ENCODE measurements around the gene TBC1D16. TPM values are rescaled to one million over a fixed set of nuclear protein-coding genes. Genes with fewer than 3 reads are reported as not detected.

TBC1D16 gene
- total RNA-seq, 1 donor from 2014 or later, result 14.0 TPM

- ATAC-seq (ENCODE audit: poor library complexity) (no peak), DNase-seq (no peak)
- intact Hi-C loops (cut with DNase I), result no loop called here
Observed at GRCh38 chr17:79949656-79950209, 85.9 kb downstream of the TBC1D16 start.

GRCh38 chr17:79948945-79949655 lies 86.6 kb downstream of the TBC1D16 start:
- intact Hi-C loops (cut with DNase I), result no loop called here
- ATAC-seq (ENCODE audit: poor library complexity) (no peak), DNase-seq (no peak)

- ATAC-seq (ENCODE audit: poor library complexity) (no peak), DNase-seq (no peak)
- intact Hi-C loops (cut with DNase I), result no loop called here
Observed at GRCh38 chr17:79948406-79948944, 87.2 kb downstream of the TBC1D16 start.

DNA sequence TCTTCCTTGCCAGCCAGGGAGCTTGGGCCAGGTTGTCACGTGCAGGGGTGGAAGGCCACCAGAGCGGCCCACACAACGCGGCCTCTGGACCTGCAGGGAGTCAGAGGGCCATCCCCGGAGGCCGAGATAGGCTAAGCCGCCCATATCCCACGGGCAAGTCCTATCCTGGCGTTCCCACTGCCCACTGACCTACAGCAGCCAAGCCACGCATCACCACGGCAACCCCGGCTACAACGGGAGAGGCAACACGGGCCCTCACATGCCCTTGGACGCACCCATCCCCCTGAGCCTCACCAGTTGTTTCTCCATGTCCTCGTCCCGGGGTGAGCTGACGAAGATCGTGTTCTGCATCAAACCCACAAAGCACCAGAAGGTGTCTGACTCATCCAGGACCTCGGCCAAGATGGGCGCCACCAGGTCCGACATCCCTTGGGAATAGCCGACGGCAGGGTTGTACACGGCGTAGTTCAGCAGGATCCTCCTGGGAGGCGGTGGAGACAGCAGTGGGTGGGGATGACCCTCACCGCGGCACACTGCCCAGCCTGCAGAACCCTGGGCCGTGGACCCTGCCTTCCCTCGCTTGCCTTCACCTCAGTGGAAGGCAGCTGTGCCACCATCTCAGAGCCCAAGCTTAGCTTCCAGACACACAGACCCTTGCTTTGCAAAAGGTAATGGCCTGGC lies 88.2 kb downstream of the TBC1D16 start:
- ATAC-seq (ENCODE audit: poor library complexity) (no peak), DNase-seq (peak; percentile 37)
- intact Hi-C loops (cut with DNase I), result no loop called here

DNA sequence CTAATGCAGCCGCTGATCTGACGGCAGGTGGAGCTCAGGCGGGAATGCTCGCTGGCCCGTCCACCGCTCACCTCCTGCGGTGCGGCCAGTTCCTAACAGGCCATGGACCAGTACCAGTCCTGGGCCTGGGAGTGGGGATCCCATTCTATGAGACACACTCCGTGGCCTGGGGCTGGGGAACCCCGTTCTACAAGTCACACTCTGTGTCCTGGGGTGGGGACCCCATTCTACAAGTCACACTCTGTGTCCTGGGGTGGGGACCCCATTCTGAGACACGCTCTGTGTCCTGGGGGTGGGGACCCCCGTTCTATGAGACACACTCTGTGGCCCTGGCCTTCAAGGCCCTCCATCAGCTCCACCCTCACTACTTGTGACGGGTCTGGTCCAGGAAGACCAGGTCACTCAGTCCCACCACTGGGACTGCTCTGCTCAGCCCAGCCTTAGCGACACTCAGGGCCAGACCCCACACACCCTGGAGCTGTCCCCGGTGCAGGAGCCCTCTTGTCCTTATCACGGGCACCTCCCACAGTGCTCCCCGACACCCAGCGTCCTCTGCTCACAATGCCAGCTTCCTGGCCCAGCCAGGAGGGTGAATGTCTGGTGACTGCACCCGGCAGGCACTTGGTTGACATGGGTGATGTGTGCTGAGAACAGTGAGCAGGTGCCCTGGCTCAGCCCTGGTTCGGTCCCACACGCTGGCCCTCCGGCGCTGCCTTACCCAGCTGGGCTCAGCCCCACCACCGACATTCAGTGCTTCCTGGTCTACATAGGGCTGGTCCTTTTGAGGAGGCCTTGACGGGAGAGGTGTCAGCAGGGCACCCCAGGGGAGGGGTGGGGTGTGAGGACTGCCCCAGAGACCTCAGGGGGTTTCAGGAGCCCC lies 89.1 kb downstream of the TBC1D16 start:
- DNase-seq, result peak; percentile 38
- intact Hi-C loops (cut with DNase I), result no loop called here
- ATAC-seq (ENCODE audit: poor library complexity), result no peak

DNA sequence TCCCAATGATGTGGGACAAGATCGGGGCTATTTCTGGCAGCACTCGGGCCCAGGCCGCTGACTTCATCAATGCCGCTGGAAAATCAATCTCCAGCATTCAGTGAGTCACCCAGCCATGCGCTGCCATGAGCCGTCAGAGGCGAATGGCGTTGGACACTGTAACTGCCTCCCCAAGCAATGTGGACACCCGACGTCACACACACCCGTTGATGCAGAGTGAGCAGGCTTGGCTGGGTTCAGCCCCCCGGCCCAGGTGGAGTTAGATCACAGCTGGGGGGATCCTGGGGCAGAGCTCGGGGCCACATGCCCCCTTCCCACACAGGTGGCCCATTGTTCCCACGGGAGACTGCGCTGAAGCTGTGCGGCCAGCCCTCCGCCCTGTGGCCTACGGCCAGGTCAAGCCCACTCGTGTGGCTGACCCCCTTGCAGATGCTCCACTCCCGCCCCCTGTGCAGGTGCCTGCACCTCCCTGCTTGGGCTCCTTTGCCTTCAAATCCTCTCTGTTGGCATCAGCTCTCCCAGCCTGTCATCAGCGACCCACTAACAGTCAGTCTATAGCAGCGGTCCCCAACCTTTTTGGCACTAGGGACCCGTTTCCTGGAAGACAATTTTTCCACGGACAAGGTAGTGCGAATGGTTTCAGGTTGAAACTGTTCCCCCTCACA lies 89.9 kb downstream of the TBC1D16 start:
- DNase-seq, result peak; percentile 20
- intact Hi-C loops (cut with DNase I), result no loop called here
- ATAC-seq (ENCODE audit: poor library complexity), result no peak

DNA sequence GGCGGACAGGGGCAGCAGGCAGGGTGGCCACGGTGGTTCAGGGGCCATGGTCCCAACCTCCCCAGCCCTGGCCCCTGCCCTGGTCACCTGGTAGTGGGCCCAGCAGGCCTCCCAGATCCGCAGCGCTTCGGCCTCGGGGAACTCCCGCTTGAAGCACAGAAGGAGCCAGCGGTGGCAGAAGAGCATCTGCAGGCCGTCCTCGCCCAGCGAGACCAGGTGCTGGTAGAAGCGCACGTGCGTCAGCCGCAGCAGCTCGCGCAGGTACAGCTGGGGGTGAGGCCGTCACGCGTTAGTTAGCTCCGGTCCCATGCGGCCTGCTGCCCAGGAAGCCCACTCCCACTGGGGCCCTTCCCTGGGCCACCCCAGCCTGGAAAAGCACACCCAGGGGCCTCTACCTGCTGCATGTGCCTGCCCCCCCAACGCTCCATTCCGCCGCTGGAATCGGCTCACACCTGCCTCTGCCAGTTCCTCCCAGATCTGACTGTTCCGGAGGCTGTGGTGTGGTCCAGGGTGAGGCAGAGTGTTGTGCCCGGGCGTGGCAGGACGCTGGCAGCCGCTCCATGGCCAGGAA lies 90.8 kb downstream of the TBC1D16 start:
- peak; percentile 33 for DNase-seq
- no peak for ATAC-seq (ENCODE audit: poor library complexity)
- intact Hi-C loops (cut with DNase I), result no loop called here

DNA sequence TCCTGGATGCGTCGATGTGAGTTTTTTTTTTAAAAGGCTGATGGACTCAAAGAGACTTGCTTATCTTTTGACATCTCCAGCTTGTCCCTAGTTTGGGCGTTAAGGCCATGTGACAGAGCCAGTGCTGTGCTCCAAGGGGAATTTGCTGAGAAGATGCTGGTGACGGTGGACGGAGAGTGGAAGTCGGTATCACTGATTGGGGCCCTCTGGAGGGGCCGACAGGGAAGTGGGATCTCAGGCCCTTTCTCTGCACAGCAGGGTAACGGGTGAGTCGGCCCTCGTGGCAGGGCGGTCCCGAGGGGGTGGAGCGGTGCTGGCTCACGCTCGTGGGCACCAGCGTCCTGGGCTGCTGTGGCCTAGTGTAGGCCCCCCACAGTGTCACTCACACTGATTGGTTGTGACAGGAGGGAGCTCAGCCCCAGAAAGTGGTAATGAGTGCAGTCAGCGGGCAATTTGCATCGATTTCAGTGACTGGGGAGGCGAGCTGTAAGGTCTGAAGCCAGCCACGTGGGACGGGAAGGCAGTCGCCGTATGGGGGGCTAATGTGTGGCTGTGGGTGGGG lies 91.3 kb downstream of the TBC1D16 start:
- DNase-seq, result peak; percentile 33
- ATAC-seq (ENCODE audit: poor library complexity), result no peak
- intact Hi-C loops (cut with DNase I), result no loop called here

DNA sequence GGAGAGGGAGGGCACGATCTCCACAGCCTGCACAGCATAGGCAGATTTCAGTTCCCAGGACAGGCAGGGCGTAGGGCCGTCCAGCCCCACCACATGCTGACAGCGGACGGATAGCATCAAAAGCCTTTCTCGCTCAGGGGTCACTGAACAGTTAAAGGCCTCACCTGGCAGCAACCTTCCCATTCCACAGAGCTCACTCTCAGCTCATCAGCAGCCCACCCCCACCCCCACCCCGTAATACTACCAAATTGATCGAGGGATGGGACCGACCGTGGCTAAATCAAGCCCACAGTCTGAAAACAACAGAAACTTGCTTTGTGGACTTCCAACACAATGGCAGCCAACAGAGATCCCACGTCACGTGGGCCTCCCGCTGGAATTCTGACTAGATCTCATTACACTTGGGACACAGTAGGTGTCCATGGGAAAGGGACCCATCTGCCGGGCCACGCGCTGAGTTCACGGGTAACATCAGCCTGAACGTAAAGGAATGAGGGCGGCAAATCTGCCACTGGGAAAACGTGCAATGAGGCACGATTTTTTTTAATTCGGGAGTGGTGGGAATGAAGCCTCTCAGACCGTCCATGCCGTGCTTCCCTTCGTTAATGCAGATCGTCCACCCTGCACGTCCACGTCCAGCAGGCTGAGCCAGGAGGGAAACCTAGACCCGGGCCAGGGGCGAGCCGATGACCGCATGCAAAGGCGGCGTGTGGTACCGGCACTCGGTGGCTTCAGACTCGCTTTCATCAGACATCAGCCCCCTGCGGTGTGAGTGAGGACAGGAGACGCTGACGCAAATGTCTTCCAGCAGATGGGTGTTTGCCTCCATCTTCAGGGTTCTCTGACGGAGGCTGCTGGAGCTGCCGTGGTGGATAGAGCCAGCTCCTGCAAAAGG lies 92.1 kb downstream of the TBC1D16 start:
- DNase-seq, result peak; percentile 37
- intact Hi-C loops (cut with DNase I), result no loop called here

GRCh38 chr17:79942591-79943346 lies 92.9 kb downstream of the TBC1D16 start:
- no peak for ATAC-seq (ENCODE audit: poor library complexity)
- intact Hi-C loops (cut with DNase I), result no loop called here

More for the DNA sequence above, 92.1 kb downstream of the TBC1D16 start:
- ATAC-seq (ENCODE audit: poor library complexity), result no peak

DNA sequence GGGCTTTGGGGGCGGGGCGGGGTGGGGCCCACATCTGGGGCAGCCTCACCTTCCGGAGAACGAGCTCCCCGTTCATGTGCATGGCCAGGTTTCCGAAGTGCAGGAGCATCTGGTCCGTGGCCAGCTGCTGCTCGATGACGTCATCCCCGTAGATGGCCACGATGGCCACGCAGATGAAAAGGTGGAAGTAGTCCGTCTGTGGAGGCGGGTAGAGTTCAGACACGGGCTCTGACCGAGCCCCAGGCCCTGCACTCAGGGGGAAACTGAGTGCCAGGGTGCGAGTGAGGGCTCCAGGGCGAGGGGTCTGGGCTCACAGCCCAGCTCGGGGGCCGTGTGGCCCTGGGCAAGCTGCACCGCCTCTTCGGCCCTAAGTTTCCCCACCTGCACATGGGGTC lies 93.7 kb downstream of the TBC1D16 start:
- ATAC-seq (ENCODE audit: poor library complexity), result no peak
- peak; percentile 38 for DNase-seq
- intact Hi-C loops (cut with DNase I), result no loop called here

More at GRCh38 chr17:79942591-79943346, 92.9 kb downstream of the TBC1D16 start:
- peak; percentile 47 for DNase-seq

DNA sequence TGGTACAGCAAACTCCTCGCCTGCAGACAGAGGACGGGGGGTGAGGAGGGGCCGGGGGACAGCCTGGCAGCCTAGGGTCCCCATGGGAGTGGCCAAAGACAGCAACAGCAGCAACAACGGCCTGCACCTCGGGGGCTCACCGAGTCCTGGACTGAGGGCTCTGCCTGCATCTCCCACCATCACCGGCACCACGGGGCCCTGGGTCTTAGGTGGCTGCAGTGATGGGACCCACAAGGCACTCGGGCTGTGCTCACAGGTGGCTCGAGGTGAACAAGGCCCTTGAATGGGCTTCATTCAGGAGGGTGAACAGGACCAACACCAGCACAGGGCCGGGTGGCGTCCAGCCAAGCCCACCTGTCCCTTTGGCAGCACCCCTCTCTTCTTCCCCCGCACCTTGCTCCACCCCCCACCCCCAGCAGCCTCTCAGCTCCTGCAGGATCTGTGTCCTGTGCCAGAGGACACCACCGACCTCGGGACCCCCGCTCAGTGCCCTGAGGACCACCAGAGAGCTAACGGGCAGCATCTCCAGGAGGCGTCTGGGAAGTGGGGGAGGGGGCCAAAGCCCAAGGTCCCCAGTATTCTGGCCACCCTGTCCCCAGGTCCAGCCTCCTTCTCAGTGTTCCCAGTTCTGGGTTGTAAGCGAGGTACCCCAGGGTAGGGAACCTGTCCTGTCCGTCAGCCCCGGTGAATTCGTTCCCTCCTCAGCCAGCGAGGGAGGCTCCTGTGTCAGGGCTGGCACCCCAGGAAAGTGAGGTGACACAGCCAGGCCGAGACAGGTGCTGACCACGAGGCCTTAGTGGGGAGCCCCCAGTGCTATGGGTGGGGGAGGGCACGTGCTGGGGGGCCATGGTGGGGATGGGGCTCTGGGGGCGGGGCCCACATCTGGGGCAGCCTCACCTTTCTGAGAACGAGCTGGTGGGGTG lies 94.3 kb downstream of the TBC1D16 start:
- peak; percentile 37 for DNase-seq
- no peak for ATAC-seq (ENCODE audit: poor library complexity)
- intact Hi-C loops (cut with DNase I), result no loop called here

- intact Hi-C loops (cut with DNase I), result no loop called here
- no peak for ATAC-seq (ENCODE audit: poor library complexity)
- peak; percentile 35 for DNase-seq
Observed at GRCh38 chr17:79940459-79941087, 95.1 kb downstream of the TBC1D16 start.

DNA sequence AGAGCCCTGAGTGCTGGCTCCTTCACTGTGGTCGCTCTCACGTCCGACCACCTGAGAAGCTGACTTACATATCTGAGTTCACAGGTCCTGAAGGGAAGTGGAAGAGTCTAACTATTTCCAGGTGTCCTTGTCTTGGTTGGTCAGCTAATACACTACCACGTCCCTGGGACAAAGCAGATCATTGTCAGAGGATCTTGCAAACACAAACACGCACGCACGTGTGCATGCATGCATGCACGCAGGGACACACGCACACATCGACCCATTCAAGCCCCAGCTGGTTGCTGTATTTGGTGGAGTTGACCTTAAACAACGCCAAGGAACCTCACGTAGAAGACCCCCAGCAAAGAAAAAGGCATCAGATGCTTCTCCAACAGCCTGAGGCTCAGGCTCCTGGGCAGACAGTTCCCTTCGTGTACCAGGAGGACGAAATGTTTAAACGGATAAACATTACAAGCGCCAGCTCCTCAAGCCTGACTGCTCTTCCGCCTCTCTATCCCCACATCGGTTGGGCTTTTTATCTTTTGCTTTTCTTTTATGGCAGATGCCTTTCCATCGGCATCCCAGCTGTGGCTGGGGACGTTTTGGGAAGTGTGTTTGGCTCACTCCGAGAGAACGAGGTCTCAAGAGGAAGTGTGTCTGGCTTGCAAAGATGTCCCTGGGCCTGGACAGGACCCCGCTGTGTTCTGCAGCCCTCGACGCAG lies 95.8 kb downstream of the TBC1D16 start:
- intact Hi-C loops (cut with DNase I), result no loop called here
- peak; percentile 8 for DNase-seq

More for the DNA sequence above, 95.8 kb downstream of the TBC1D16 start:
- no peak for ATAC-seq (ENCODE audit: poor library complexity)
